ENCODE measurements around the gene SHH.
"Not testable (repeated sequence)": the region's sequence is repeated elsewhere in the genome, so short reads cannot be mapped to it uniquely, and the experiment has no call there.

SHH gene

GRCh38 chr7:155838312-155838711 lies 26.0 kb upstream of the SHH start:
- not testable (repeated sequence) for H3K36me3 ChIP-seq (ENCODE audit: control insufficient read depth, insufficient read depth, low read length); H3K27me3 ChIP-seq (ENCODE audit: control insufficient read depth, insufficient read depth, low read length); H3K27ac ChIP-seq (ENCODE audit: low read depth, low read length); H3K4me3 ChIP-seq (ENCODE audit: low read length); H3K4me1 ChIP-seq (ENCODE audit: control insufficient read depth, insufficient read depth, low read length); H3K9ac ChIP-seq (ENCODE audit: low read length)

- H3K27ac ChIP-seq (ENCODE audit: low read depth, low read length): no peak overlapping the region
These were observed 24.8 kb upstream of the SHH start for GRCh38 chr7:155837126-155837479.

GRCh38 chr7:155836216-155837125 lies 24.2 kb upstream of the SHH start:
- Histone ChIP-seq H3K27ac (ENCODE audit: low read depth, low read length) (no peak overlapping the region), H3K27me3 (ENCODE audit: control insufficient read depth, insufficient read depth, low read length) (no peaks in the 10 kb centered on the region), H3K4me1 (ENCODE audit: control insufficient read depth, insufficient read depth, low read length) (no peaks in the 10 kb centered on the region), H3K36me3 (ENCODE audit: control insufficient read depth, insufficient read depth, low read length) (no peaks in the 10 kb centered on the region), H3K9ac (ENCODE audit: low read length) (no peak overlapping the region), H3K4me3 (ENCODE audit: low read length) (no peak overlapping the region)

More at GRCh38 chr7:155837126-155837479, 24.8 kb upstream of the SHH start:
- H3K9ac ChIP-seq (ENCODE audit: low read length): no peak overlapping the region
- H3K4me3 ChIP-seq (ENCODE audit: low read length): no peak overlapping the region
- H3K36me3 ChIP-seq (ENCODE audit: control insufficient read depth, insufficient read depth, low read length): no peaks in the 10 kb centered on the region
- no peaks in the 10 kb centered on the region for H3K4me1 ChIP-seq (ENCODE audit: control insufficient read depth, insufficient read depth, low read length)
- H3K27me3 ChIP-seq (ENCODE audit: control insufficient read depth, insufficient read depth, low read length): peaks cover 2% of the 10 kb centered on the region

GRCh38 chr7:155835446-155836215 lies 23.4 kb upstream of the SHH start:
- Histone ChIP-seq H3K9ac (ENCODE audit: low read length) (no peak overlapping the region), H3K4me1 (ENCODE audit: control insufficient read depth, insufficient read depth, low read length) (no peaks in the 10 kb centered on the region), H3K27ac (ENCODE audit: low read depth, low read length) (no peak overlapping the region), H3K36me3 (ENCODE audit: control insufficient read depth, insufficient read depth, low read length) (no peaks in the 10 kb centered on the region), H3K4me3 (ENCODE audit: low read length) (no peak overlapping the region), H3K27me3 (ENCODE audit: control insufficient read depth, insufficient read depth, low read length) (no peaks in the 10 kb centered on the region)

- Histone ChIP-seq H3K27me3 (ENCODE audit: control insufficient read depth, insufficient read depth, low read length) (no peaks in the 10 kb centered on the region), H3K4me1 (ENCODE audit: control insufficient read depth, insufficient read depth, low read length) (no peaks in the 10 kb centered on the region), H3K27ac (ENCODE audit: low read depth, low read length) (no peak overlapping the region), H3K9ac (ENCODE audit: low read length) (no peak overlapping the region), H3K4me3 (ENCODE audit: low read length) (no peak overlapping the region), H3K36me3 (ENCODE audit: control insufficient read depth, insufficient read depth, low read length) (no peaks in the 10 kb centered on the region)
These were observed 22.3 kb upstream of the SHH start for GRCh38 chr7:155834486-155835048.

- H3K36me3 ChIP-seq (ENCODE audit: control insufficient read depth, insufficient read depth, low read length): no peaks in the 10 kb centered on the region
- H3K4me3 ChIP-seq (ENCODE audit: low read length): no peak overlapping the region
- no peak overlapping the region for H3K27ac ChIP-seq (ENCODE audit: low read depth, low read length)
- H3K4me1 ChIP-seq (ENCODE audit: control insufficient read depth, insufficient read depth, low read length): no peaks in the 10 kb centered on the region
- no peaks in the 10 kb centered on the region for H3K27me3 ChIP-seq (ENCODE audit: control insufficient read depth, insufficient read depth, low read length)
- H3K9ac ChIP-seq (ENCODE audit: low read length): no peak overlapping the region
These were observed 21.4 kb upstream of the SHH start for GRCh38 chr7:155833651-155834050.

- H3K27me3 ChIP-seq (ENCODE audit: control insufficient read depth, insufficient read depth, low read length): no peaks in the 10 kb centered on the region
These were observed 20.3 kb upstream of the SHH start for GRCh38 chr7:155832581-155832981.

GRCh38 chr7:155831807-155832524 lies 19.7 kb upstream of the SHH start:
- Histone ChIP-seq H3K27me3 (ENCODE audit: control insufficient read depth, insufficient read depth, low read length) (no peaks in the 10 kb centered on the region), H3K36me3 (ENCODE audit: control insufficient read depth, insufficient read depth, low read length) (no peaks in the 10 kb centered on the region), H3K27ac (ENCODE audit: low read depth, low read length) (no peak overlapping the region), H3K4me3 (ENCODE audit: low read length) (no peak overlapping the region), H3K9ac (ENCODE audit: low read length) (no peak overlapping the region), H3K4me1 (ENCODE audit: control insufficient read depth, insufficient read depth, low read length) (no peaks in the 10 kb centered on the region)

More at GRCh38 chr7:155832581-155832981, 20.3 kb upstream of the SHH start:
- Histone ChIP-seq H3K36me3 (ENCODE audit: control insufficient read depth, insufficient read depth, low read length) (no peaks in the 10 kb centered on the region), H3K4me1 (ENCODE audit: control insufficient read depth, insufficient read depth, low read length) (no peaks in the 10 kb centered on the region), H3K4me3 (ENCODE audit: low read length) (no peak overlapping the region), H3K9ac (ENCODE audit: low read length) (no peak overlapping the region), H3K27ac (ENCODE audit: low read depth, low read length) (no peak overlapping the region)

GRCh38 chr7:155830961-155831806 lies 18.9 kb upstream of the SHH start:
- Histone ChIP-seq H3K4me3 (ENCODE audit: low read length) (no peak overlapping the region), H3K4me1 (ENCODE audit: control insufficient read depth, insufficient read depth, low read length) (no peaks in the 10 kb centered on the region), H3K27me3 (ENCODE audit: control insufficient read depth, insufficient read depth, low read length) (no peaks in the 10 kb centered on the region), H3K9ac (ENCODE audit: low read length) (no peak overlapping the region), H3K36me3 (ENCODE audit: control insufficient read depth, insufficient read depth, low read length) (no peaks in the 10 kb centered on the region), H3K27ac (ENCODE audit: low read depth, low read length) (no peak overlapping the region)

- Histone ChIP-seq H3K4me3 (ENCODE audit: low read length) (no peak overlapping the region), H3K9ac (ENCODE audit: low read length) (no peak overlapping the region), H3K4me1 (ENCODE audit: control insufficient read depth, insufficient read depth, low read length) (no peaks in the 10 kb centered on the region), H3K27me3 (ENCODE audit: control insufficient read depth, insufficient read depth, low read length) (peaks cover 3% of the 10 kb centered on the region), H3K36me3 (ENCODE audit: control insufficient read depth, insufficient read depth, low read length) (no peaks in the 10 kb centered on the region), H3K27ac (ENCODE audit: low read depth, low read length) (no peak overlapping the region)
These were observed 17.7 kb upstream of the SHH start for GRCh38 chr7:155829796-155830470.

- Histone ChIP-seq H3K9ac (ENCODE audit: low read length) (no peak overlapping the region), H3K4me1 (ENCODE audit: control insufficient read depth, insufficient read depth, low read length) (no peaks in the 10 kb centered on the region), H3K36me3 (ENCODE audit: control insufficient read depth, insufficient read depth, low read length) (no peaks in the 10 kb centered on the region), H3K27me3 (ENCODE audit: control insufficient read depth, insufficient read depth, low read length) (peaks cover 3% of the 10 kb centered on the region), H3K4me3 (ENCODE audit: low read length) (no peak overlapping the region), H3K27ac (ENCODE audit: low read depth, low read length) (no peak overlapping the region)
These were observed 13.1 kb upstream of the SHH start for GRCh38 chr7:155825336-155825735.
